Chondrocyte (in vitro differentiated cells): ENCODE measurements around the gene PTDSS2. TPM values are rescaled to one million over a fixed set of nuclear protein-coding genes. Genes with fewer than 3 reads are reported as not detected.

Experiments used
- DNase-seq: peaks from one replicate; pipeline ENCODE4 v3.0.0; 2021; ENCODE audit warnings: mixed read lengths, low spot score
- H3K27ac Mint-ChIP-seq: one replicate; pipeline ENCODE4 v1.8.0; 2021; ENCODE audit warnings: mild to moderate bottlenecking, moderate library complexity, mixed read lengths; ENCODE audit not compliant: unreplicated experiment
- H3K27me3 Mint-ChIP-seq: 2 replicates; pipeline ENCODE4 v1.8.0; 2021; ENCODE audit warnings: low read depth, mixed read lengths
- H3K36me3 Mint-ChIP-seq: 2 replicates; pipeline ENCODE4 v1.8.0; 2021; ENCODE audit warnings: low read depth, mixed read lengths
- H3K4me1 Mint-ChIP-seq: 2 replicates; pipeline ENCODE4 v1.8.0; 2021; ENCODE audit warnings: low read depth, mild to moderate bottlenecking, mixed read lengths
- H3K4me3 Mint-ChIP-seq: one replicate; pipeline ENCODE4 v1.8.0; 2021; ENCODE audit warnings: mild to moderate bottlenecking, moderate library complexity, mixed read lengths; ENCODE audit not compliant: unreplicated experiment
- H3K9me3 Mint-ChIP-seq: 2 replicates; pipeline ENCODE4 v1.8.0; 2021; ENCODE audit warnings: low read depth, mixed read lengths
- CTCF ChIP-seq: fragments of 200-600 bp; sonication (generic); IDR thresholded peaks from 2 replicates; pipeline ENCODE4 v1.5.0; 2021; ENCODE audit warnings: antibody characterized with exemption, mild to moderate bottlenecking, moderate library complexity
- total RNA-seq: library from RNA; stranded (reverse); gene quantifications from 3 replicates; pipeline ENCODE4 v1.2.1, GENCODE V29; 2021

Gene PTDSS2
- total RNA-seq, 1 donor from 2014 or later, result 30.0 TPM

GRCh38 chr11:533586-534395, 83.7 kb downstream of the PTDSS2 start:
- Mint-ChIP-seq H3K9me3 (no peaks in the 10 kb centered on the region), H3K4me3 (peak overlapping the region; percentile 71), H3K27me3 (no peaks in the 10 kb centered on the region), H3K4me1 (peaks cover 7% of the 10 kb centered on the region), H3K36me3 (no peaks in the 10 kb centered on the region), H3K27ac (no peak overlapping the region)
- TF ChIP-seq CTCF, result no peak
- peak; percentile 92 for DNase-seq

GRCh38 chr11:534396-535209, 84.5 kb downstream of the PTDSS2 start:
- H3K4me3 Mint-ChIP-seq, result peak overlapping the region; percentile 71
- H3K27ac Mint-ChIP-seq, result no peak overlapping the region
- H3K27me3 Mint-ChIP-seq, result no peaks in the 10 kb centered on the region
- H3K4me1 Mint-ChIP-seq, result peaks cover 7% of the 10 kb centered on the region
- no peaks in the 10 kb centered on the region for H3K36me3 Mint-ChIP-seq
- peak; percentile 16 for TF ChIP-seq CTCF
- DNase-seq, result peak; percentile 90
- no peaks in the 10 kb centered on the region for H3K9me3 Mint-ChIP-seq

GRCh38 chr11:535210-535518, 85.1 kb downstream of the PTDSS2 start:
- no peaks in the 10 kb centered on the region for H3K36me3 Mint-ChIP-seq
- no peak for DNase-seq
- no peak overlapping the region for H3K4me3 Mint-ChIP-seq
- H3K9me3 Mint-ChIP-seq, result no peaks in the 10 kb centered on the region
- no peak overlapping the region for H3K27ac Mint-ChIP-seq
- peaks cover 7% of the 10 kb centered on the region for H3K4me1 Mint-ChIP-seq
- TF ChIP-seq CTCF, result no peak
- no peaks in the 10 kb centered on the region for H3K27me3 Mint-ChIP-seq

- Mint-ChIP-seq H3K36me3 (no peaks in the 10 kb centered on the region), H3K27me3 (no peaks in the 10 kb centered on the region), H3K27ac (peak within 1 kb of the TSS; percentile 83), H3K9me3 (no peaks in the 10 kb centered on the region), H3K4me1 (peaks cover 7% of the 10 kb centered on the region), H3K4me3 (peak within 1 kb of the TSS; percentile 81)
- no peak for TF ChIP-seq CTCF
- peak; percentile 99 for DNase-seq
Observed at GRCh38 chr11:535519-536454, 85.7 kb downstream of the PTDSS2 start, which contains the start of gene HRAS. HRAS (minus strand) TSS chr11:535576.
